Measurements from ENCODE around the gene TRERF1.
"Not testable (repeated sequence)": the region's sequence is repeated elsewhere in the genome, so short reads cannot be mapped to it uniquely, and the experiment has no call there.

Gene TRERF1, protein sequence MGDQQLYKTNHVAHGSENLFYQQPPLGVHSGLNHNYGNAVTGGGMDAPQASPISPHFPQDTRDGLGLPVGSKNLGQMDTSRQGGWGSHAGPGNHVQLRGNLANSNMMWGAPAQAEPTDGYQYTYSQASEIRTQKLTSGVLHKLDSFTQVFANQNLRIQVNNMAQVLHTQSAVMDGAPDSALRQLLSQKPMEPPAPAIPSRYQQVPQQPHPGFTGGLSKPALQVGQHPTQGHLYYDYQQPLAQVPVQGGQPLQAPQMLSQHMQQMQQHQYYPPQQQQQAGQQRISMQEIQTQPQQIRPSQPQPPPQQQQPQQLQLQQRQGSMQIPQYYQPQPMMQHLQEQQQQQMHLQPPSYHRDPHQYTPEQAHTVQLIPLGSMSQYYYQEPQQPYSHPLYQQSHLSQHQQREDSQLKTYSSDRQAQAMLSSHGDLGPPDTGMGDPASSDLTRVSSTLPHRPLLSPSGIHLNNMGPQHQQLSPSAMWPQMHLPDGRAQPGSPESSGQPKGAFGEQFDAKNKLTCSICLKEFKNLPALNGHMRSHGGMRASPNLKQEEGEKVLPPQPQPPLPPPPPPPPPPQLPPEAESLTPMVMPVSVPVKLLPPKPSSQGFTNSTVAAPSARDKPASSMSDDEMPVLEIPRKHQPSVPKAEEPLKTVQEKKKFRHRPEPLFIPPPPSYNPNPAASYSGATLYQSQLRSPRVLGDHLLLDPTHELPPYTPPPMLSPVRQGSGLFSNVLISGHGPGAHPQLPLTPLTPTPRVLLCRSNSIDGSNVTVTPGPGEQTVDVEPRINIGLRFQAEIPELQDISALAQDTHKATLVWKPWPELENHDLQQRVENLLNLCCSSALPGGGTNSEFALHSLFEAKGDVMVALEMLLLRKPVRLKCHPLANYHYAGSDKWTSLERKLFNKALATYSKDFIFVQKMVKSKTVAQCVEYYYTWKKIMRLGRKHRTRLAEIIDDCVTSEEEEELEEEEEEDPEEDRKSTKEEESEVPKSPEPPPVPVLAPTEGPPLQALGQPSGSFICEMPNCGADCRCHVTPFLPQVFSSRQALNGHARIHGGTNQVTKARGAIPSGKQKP (N-terminal part only)

GRCh38 chr6:42451333-42452170, at the start of gene TRERF1:
TSS of gene TRERF1 (minus strand) at chr6:42451926. CDS start at chr6:42269590, 182,336 bp downstream.
- DNase-seq: peak in 1 of 2 donors; percentile 38

- DNase-seq: no peak
Observed at GRCh38 chr6:42498473-42499128, 46.9 kb upstream of the TRERF1 start.

DNA sequence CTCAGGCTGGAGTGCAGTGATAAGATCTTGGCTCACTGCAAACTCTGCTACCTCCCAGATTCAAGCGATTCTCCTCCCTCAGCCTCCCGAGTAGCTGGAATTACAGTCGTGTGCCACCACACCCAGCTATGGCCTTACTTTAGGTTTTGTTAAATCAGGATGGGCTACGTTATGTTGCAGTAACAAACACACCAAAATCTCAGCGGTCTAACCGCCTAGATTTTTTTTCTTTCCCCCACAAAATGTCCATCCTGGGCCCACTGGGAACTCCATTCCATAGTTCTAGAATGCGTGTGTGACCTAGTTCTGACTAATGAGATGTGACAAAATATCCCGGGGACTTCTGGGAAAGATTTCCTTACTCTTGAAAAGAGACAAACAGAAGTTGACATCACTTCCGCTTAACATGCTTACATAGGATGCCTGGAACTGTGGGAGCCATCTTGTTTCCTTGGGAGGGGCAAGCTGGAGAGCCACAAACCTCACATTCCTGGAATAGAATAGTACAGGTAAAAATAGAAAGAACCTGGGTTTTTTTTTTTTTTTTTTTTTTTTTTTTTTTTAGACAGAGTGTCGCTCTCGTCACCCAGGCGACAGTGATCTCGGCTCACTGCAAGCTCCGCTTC, 42.3 kb upstream of the TRERF1 start:
- DNase-seq: no peak

GRCh38 chr6:42488129-42488528, 36.4 kb upstream of the TRERF1 start:
- no peak for DNase-seq

GRCh38 chr6:42484261-42484660, 32.5 kb upstream of the TRERF1 start:
- DNase-seq: no peak

GRCh38 chr6:42482174-42482573, 30.4 kb upstream of the TRERF1 start:
- DNase-seq: no peak

- no peak for DNase-seq
Observed at GRCh38 chr6:42471714-42472113, 20.0 kb upstream of the TRERF1 start.

GRCh38 chr6:42471142-42471541, 19.4 kb upstream of the TRERF1 start:
- no peak for DNase-seq

DNA sequence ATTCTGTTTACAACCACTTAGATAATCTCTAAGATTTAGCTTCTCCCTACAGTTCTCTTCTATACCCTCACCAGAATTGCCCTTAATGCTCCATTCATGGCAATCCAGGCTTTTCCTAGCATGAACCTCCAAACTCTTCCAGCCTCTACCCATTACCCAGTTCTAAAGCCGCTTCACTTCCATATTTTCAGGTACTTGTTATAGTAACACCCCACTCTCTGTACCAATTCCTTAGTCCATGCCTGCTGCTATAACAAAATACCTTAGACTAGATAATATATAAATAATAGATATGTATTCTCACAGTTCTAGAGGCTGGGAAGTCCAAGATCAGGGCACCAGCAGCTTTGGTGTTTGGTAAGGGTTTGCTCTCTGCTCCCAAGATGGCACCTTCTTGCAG, 16.5 kb upstream of the TRERF1 start:
- no peak for DNase-seq

DNA sequence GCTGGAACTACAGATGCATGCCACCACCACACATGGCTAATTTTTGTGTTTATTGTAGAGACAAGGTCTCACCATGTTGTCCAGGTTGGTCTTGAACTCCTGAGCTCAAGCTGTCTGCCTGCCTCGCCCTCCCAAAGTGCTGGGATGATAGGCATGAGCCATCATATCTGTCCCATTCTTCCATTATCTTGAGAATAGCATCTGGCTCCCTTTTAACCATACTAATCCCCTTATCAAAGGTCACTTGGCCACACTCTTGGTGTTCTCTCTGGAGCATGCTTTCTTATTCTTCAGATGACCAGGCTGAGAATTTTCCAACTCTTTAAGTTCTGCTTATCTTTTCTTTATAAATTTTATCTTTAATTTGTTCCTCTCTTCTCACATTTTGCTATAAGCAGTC, 15.9 kb upstream of the TRERF1 start:
- DNase-seq: no peak

DNA sequence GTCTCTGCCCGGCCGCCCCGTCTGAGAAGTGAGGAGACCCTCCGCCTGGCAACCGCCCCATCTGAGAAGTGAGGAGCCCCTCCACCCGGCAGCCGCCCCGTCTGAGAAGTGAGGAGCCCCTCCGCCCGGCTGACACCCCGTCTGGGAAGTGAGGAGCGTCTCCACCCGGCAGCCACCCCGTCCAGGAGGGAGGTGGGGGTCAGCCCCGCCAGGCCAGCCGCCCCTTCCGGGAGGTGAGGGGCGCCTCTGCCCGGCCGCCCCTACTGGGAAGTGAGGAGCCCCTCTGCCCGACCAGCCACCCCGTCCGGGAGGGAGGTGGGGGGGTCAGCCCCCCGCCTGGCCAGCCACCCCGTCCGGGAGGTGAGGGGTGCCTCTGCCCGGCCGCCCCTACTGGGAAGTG, 14.7 kb upstream of the TRERF1 start:
- not testable (repeated sequence) for DNase-seq

DNA sequence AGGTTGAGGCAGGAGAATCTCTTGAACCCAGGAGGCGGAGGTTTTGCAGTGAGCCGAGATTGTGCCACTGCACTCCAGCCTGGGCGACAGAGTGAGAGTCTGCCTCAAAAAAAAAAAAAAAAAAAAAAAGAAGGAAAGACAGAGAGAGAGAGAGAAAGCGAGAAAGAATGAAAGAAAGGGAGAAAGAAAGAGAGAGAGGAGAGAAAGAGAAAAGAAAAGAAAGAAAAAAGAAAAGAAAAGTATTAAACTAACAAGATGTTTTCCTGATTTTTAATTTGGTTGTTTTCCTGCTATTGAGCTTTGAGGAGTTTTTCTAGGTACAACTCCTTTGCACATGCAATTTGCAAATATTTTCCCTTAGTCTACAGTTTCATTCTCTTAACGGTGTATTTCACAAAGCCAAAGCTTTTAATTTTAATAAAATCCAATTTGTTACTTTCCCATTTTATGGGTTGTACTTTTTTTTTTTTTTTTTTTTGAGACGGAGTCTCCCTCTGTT, 10.8 kb upstream of the TRERF1 start:
- no peak for DNase-seq

- DNase-seq: no peak
Observed at GRCh38 chr6:42460883-42461282, 9.2 kb upstream of the TRERF1 start.

DNA sequence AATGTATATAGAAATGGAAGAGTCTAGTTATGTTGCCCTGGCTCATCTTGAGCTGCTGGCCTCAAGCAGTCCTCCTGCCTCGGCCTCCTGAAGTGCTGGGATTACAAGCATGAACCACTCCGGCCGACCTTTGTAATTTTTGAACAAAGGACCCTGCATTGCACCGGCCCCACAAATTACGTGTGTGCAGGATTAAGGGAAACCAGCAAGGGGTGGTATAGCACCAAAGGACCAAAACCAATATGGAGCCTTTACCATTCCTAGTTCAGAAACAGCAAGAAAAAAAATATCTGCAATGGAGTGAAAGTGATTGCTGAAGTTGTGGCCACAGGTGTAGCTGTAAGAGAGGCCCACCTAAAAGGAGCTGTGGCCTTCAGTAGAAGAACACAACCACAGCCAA, 8.2 kb upstream of the TRERF1 start:
- DNase-seq: no peak

- no peak for DNase-seq
Observed at GRCh38 chr6:42454428-42454791, 2.7 kb upstream of the TRERF1 start.

DNA sequence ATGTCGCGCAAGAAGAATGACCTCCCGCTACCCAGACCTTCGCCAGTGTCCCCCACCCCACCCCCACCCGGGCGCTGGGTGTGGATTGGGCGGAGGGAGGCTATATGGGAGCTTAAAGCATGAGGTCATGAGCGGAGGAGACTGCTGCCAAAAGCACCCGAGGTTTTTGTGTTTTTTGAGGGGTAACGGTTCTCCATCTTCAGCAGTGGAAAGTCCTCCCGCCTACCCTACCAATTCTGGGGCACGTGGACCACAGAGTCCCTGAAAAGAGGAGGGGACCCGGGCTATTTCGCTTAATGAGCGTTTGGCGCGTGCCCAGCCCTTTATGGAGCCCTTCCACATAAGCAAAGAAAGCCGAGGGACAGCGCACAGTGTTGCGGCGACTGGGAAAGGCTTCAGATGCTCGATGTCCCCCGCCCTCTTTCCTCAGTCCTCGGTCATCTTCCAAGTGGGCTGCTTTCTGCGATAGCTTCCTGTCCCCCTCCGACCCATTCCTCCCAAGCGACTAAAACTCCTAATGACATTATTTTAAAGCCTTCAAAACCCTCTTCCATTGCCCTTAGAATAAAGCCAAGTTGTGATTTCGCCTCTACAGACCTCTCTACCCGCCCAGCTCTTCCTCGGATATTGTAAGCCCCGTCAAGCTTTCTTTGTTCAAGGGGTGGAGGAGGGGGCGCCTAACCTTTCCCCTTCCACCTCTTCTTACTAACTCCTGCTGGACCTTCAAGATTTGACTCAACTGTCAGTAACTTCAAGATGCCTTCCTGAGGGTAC, 2.1 kb upstream of the TRERF1 start:
- DNase-seq: no peak

GRCh38 chr6:42453031-42453653, 1.4 kb upstream of the TRERF1 start:
- DNase-seq: peak; percentile 61 to 68

GRCh38 chr6:42452171-42453030, 675 bp upstream of the TRERF1 start:
- peak in 1 of 2 donors; percentile 35 for DNase-seq
